ENCODE data around the gene P4HB.
A peak's percentile ranks its signal among the peaks of the same experiment; 100 is the strongest.

The P4HB gene

GRCh38 chr17:81889602-81890001 is 29.3 kb upstream of the P4HB start:
- H3K56ac ChIP-seq (ENCODE audit: low read length): peak overlapping the region; percentile 34
- peaks cover 29% of the 10 kb centered on the region for H3K36me3 ChIP-seq (ENCODE audit: control insufficient read depth, insufficient read depth, low read length)
- no peak overlapping the region for H3K27ac ChIP-seq (ENCODE audit: low read depth, low read length)
- H4K5ac ChIP-seq (ENCODE audit: low read length): no peak overlapping the region
- no peak overlapping the region for H2BK15ac ChIP-seq (replicated peaks; ENCODE audit: low read depth)
- no CpG with 5 or more reads among the region's 9 CpGs for WGBS (ENCODE audit: extremely low coverage, insufficient coverage, low lambda C conversion rate)
- peak overlapping the region; percentile 98 for H3K9ac ChIP-seq (ENCODE audit: low read length)
- H3K79me2 ChIP-seq (ENCODE audit: control insufficient read depth, insufficient read depth, low read length): peaks cover 40% of the 10 kb centered on the region
- H3K18ac ChIP-seq (ENCODE audit: low read length): no peak overlapping the region
- no peak overlapping the region for H3K23ac ChIP-seq (ENCODE audit: low read length)
- DNase-seq: no peak
- no peak overlapping the region for H3K4ac ChIP-seq (ENCODE audit: low read depth, low read length)
- no peak overlapping the region for H2BK120ac ChIP-seq (ENCODE audit: low read depth, low read length)
- no peaks in the 10 kb centered on the region for H3K4me1 ChIP-seq (ENCODE audit: control insufficient read depth, low read depth, low read length)
- no peak overlapping the region for H3K4me2 ChIP-seq (ENCODE audit: low read length)
- no peak overlapping the region for H2BK5ac ChIP-seq (ENCODE audit: low read length)
- H4K8ac ChIP-seq (ENCODE audit: low read depth, low read length): no peak overlapping the region
- peaks cover 36% of the 10 kb centered on the region for H3K79me1 ChIP-seq (ENCODE audit: low read length)
- H3K27me3 ChIP-seq (ENCODE audit: insufficient read depth, low read length, poor library complexity): no peaks in the 10 kb centered on the region
- no peak overlapping the region for H3K4me3 ChIP-seq (ENCODE audit: low read length)
- no peak overlapping the region for H2AK5ac ChIP-seq (ENCODE audit: low read length)

- no peak for DNase-seq
- Histone ChIP-seq H2BK15ac (replicated peaks; ENCODE audit: low read depth) (no peak overlapping the region), H3K79me1 (ENCODE audit: low read length) (peaks cover 34% of the 10 kb centered on the region), H3K56ac (ENCODE audit: low read length) (no peak overlapping the region), H3K4me1 (ENCODE audit: control insufficient read depth, low read depth, low read length) (no peaks in the 10 kb centered on the region), H2BK120ac (ENCODE audit: low read depth, low read length) (no peak overlapping the region), H3K27ac (ENCODE audit: low read depth, low read length) (no peak overlapping the region), H3K18ac (ENCODE audit: low read length) (no peak overlapping the region), H2AK5ac (ENCODE audit: low read length) (no peak overlapping the region), H2BK5ac (ENCODE audit: low read length) (no peak overlapping the region), H3K4ac (ENCODE audit: low read depth, low read length) (no peak overlapping the region), H3K27me3 (ENCODE audit: insufficient read depth, low read length, poor library complexity) (no peaks in the 10 kb centered on the region), H3K4me2 (ENCODE audit: low read length) (no peak overlapping the region), H3K4me3 (ENCODE audit: low read length) (no peak overlapping the region), H3K79me2 (ENCODE audit: control insufficient read depth, insufficient read depth, low read length) (peaks cover 40% of the 10 kb centered on the region), H4K8ac (ENCODE audit: low read depth, low read length) (no peak overlapping the region), H4K5ac (ENCODE audit: low read length) (no peak overlapping the region), H3K36me3 (ENCODE audit: control insufficient read depth, insufficient read depth, low read length) (peaks cover 30% of the 10 kb centered on the region), H3K23ac (ENCODE audit: low read length) (no peak overlapping the region), H3K9ac (ENCODE audit: low read length) (no peak overlapping the region)
- no CpG with 5 or more reads among the region's 16 CpGs for WGBS (ENCODE audit: extremely low coverage, insufficient coverage, low lambda C conversion rate)
Measured at GRCh38 chr17:81888988-81889595, 28.8 kb upstream of the P4HB start.

DNA sequence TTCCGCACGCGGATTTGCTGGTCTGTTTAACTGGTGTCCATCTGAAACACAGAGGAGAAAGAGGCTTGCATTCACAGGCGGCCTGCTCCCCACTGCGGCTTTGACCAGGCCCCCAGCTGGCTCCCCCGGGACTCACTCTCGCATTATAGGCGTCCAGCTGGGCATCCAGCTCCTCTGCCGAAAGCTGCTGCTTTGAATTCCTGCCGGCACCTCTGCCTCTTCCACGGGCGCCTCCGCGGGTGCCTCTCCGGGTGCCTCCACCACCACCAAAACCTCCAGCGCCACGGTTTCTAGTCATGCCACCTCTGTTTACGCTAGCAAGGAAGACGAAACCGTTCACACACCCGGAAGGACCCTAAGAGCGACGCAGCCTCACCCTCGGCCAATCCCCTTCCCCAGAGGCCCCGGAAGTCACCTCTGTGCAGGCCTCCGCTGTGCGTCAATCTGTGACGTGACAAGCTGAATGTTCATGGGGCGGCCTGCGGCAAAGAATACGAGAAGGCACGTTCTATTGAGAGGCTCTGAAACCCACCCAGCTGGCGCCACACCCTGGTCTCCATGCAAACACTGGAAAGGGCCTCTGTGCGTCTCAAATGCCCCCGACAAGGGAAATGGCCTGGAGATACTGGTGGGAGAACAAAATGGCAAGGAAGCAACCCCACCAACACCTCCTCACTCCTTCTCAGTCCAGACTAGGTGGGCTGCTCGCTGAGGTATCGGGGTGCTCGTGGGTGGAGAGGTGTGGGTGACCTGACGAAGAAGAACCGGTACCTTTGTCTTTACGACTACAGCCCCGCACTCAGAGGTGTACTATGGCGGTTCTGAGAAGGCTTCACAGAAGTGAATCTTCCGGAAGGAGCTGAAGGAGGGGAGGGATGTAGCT is 28.0 kb upstream of the P4HB start:
- H4K5ac ChIP-seq (ENCODE audit: low read length): no peak overlapping the region
- no peaks in the 10 kb centered on the region for H3K27me3 ChIP-seq (ENCODE audit: insufficient read depth, low read length, poor library complexity)
- H3K23ac ChIP-seq (ENCODE audit: low read length): no peak overlapping the region
- no peak overlapping the region for H3K56ac ChIP-seq (ENCODE audit: low read length)
- H3K36me3 ChIP-seq (ENCODE audit: control insufficient read depth, insufficient read depth, low read length): peaks cover 31% of the 10 kb centered on the region
- no peak overlapping the region for H2BK5ac ChIP-seq (ENCODE audit: low read length)
- WGBS (ENCODE audit: extremely low coverage, insufficient coverage, low lambda C conversion rate): no CpG with 5 or more reads among the region's 44 CpGs
- H3K4ac ChIP-seq (ENCODE audit: low read depth, low read length): no peak overlapping the region
- no peak overlapping the region for H2BK15ac ChIP-seq (replicated peaks; ENCODE audit: low read depth)
- peaks cover 34% of the 10 kb centered on the region for H3K79me1 ChIP-seq (ENCODE audit: low read length)
- no peaks in the 10 kb centered on the region for H3K4me1 ChIP-seq (ENCODE audit: control insufficient read depth, low read depth, low read length)
- H3K4me3 ChIP-seq (ENCODE audit: low read length): no peak overlapping the region
- H3K79me2 ChIP-seq (ENCODE audit: control insufficient read depth, insufficient read depth, low read length): peaks cover 40% of the 10 kb centered on the region
- H3K18ac ChIP-seq (ENCODE audit: low read length): no peak overlapping the region
- no peak overlapping the region for H3K27ac ChIP-seq (ENCODE audit: low read depth, low read length)
- no peak overlapping the region for H3K9ac ChIP-seq (ENCODE audit: low read length)
- H3K4me2 ChIP-seq (ENCODE audit: low read length): no peak overlapping the region
- no peak for DNase-seq
- H2BK120ac ChIP-seq (ENCODE audit: low read depth, low read length): no peak overlapping the region
- H4K8ac ChIP-seq (ENCODE audit: low read depth, low read length): no peak overlapping the region
- no peak overlapping the region for H2AK5ac ChIP-seq (ENCODE audit: low read length)

DNA sequence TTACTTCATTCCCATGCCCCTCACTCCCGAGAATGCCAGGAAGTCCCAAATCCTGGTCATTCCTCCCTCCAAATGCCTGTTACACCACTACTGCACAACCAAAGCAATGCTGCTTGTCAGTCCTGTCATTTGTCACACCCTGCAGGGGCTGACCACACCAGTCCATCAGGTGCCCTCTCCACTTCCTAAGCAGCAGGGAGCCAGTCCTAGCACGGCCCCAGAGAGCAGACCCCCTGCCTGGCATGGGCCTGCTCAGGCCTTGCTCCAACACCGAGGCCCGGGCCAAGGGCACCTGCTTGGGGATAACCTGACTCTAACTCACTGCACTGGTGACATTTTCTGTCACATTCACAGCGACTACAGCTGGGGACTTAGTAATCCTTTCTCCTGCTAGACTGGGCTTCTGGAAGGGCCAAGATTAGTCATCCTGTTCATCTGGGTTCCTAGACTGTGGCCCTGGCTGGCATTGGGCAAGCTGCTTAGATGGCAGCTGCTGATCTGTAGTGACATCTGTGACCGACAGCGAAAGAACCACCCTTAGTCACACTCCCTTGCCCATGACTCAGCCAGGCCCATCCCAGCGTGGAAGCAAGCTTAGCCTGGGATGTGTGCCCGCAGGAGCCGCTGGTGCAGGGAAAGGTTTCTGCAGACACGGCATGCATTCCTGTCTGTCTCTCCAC is 25.7 kb upstream of the P4HB start:
- Histone ChIP-seq H3K18ac (ENCODE audit: low read length) (no peak overlapping the region), H3K4me1 (ENCODE audit: control insufficient read depth, low read depth, low read length) (no peaks in the 10 kb centered on the region)
- WGBS (ENCODE audit: extremely low coverage, insufficient coverage, low lambda C conversion rate): no CpG with 5 or more reads among the region's 11 CpGs

DNA sequence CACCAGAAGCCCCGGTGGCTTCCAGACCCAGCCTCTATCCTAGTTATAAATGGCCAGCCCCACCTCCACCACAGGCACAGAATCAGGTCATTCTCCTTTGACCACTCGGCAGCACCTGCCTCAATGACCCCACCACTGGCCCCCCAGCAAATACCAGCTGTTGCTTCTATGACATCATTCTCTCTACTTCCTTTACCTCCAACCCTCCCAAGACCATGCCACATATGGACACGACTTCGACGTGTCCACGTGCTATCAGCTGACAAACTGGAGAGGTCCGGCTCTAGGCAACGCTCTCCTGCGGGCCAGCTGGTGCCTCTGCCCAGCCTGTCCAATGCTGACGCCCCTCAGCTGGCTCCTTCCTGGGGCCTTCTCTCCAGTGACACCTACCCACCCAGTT is 25.1 kb upstream of the P4HB start:
- H3K18ac ChIP-seq (ENCODE audit: low read length): no peak overlapping the region
- H3K4me3 ChIP-seq (ENCODE audit: low read length): no peak overlapping the region
- peaks cover 33% of the 10 kb centered on the region for H3K79me1 ChIP-seq (ENCODE audit: low read length)
- no peak overlapping the region for H3K56ac ChIP-seq (ENCODE audit: low read length)
- H3K36me3 ChIP-seq (ENCODE audit: control insufficient read depth, insufficient read depth, low read length): peaks cover 31% of the 10 kb centered on the region
- no peak overlapping the region for H2BK120ac ChIP-seq (ENCODE audit: low read depth, low read length)
- no peak overlapping the region for H3K4me2 ChIP-seq (ENCODE audit: low read length)
- DNase-seq: no peak
- H2BK15ac ChIP-seq (replicated peaks; ENCODE audit: low read depth): no peak overlapping the region
- no peak overlapping the region for H2AK5ac ChIP-seq (ENCODE audit: low read length)
- no peak overlapping the region for H3K4ac ChIP-seq (ENCODE audit: low read depth, low read length)
- no peak overlapping the region for H3K23ac ChIP-seq (ENCODE audit: low read length)
- H3K27ac ChIP-seq (ENCODE audit: low read depth, low read length): no peak overlapping the region
- peaks cover 34% of the 10 kb centered on the region for H3K79me2 ChIP-seq (ENCODE audit: control insufficient read depth, insufficient read depth, low read length)
- no peaks in the 10 kb centered on the region for H3K27me3 ChIP-seq (ENCODE audit: insufficient read depth, low read length, poor library complexity)
- H4K5ac ChIP-seq (ENCODE audit: low read length): no peak overlapping the region
- no peak overlapping the region for H3K9ac ChIP-seq (ENCODE audit: low read length)
- no peak overlapping the region for H4K8ac ChIP-seq (ENCODE audit: low read depth, low read length)
- no CpG with 5 or more reads among the region's 10 CpGs for WGBS (ENCODE audit: extremely low coverage, insufficient coverage, low lambda C conversion rate)
- H3K4me1 ChIP-seq (ENCODE audit: control insufficient read depth, low read depth, low read length): no peaks in the 10 kb centered on the region
- H2BK5ac ChIP-seq (ENCODE audit: low read length): no peak overlapping the region

More for the DNA sequence above, 25.7 kb upstream of the P4HB start:
- H3K79me2 ChIP-seq (ENCODE audit: control insufficient read depth, insufficient read depth, low read length): peaks cover 39% of the 10 kb centered on the region
- H3K79me1 ChIP-seq (ENCODE audit: low read length): peaks cover 34% of the 10 kb centered on the region
- H3K23ac ChIP-seq (ENCODE audit: low read length): no peak overlapping the region
- no peak overlapping the region for H3K9ac ChIP-seq (ENCODE audit: low read length)
- H3K4ac ChIP-seq (ENCODE audit: low read depth, low read length): no peak overlapping the region
- no peak overlapping the region for H3K4me2 ChIP-seq (ENCODE audit: low read length)
- no peak overlapping the region for H2BK5ac ChIP-seq (ENCODE audit: low read length)
- H2AK5ac ChIP-seq (ENCODE audit: low read length): no peak overlapping the region
- no peak overlapping the region for H2BK15ac ChIP-seq (replicated peaks; ENCODE audit: low read depth)
- no peak for DNase-seq
- peaks cover 31% of the 10 kb centered on the region for H3K36me3 ChIP-seq (ENCODE audit: control insufficient read depth, insufficient read depth, low read length)
- H3K4me3 ChIP-seq (ENCODE audit: low read length): no peak overlapping the region
- no peak overlapping the region for H4K5ac ChIP-seq (ENCODE audit: low read length)
- H4K8ac ChIP-seq (ENCODE audit: low read depth, low read length): no peak overlapping the region
- no peak overlapping the region for H2BK120ac ChIP-seq (ENCODE audit: low read depth, low read length)
- no peak overlapping the region for H3K27ac ChIP-seq (ENCODE audit: low read depth, low read length)
- H3K27me3 ChIP-seq (ENCODE audit: insufficient read depth, low read length, poor library complexity): no peaks in the 10 kb centered on the region
- H3K56ac ChIP-seq (ENCODE audit: low read length): no peak overlapping the region

All from mesendoderm (in vitro differentiated cells).